IgD-negative memory B cell (primary cell): ENCODE results near the gene SRPK1. TPM values are rescaled to one million over a fixed set of nuclear protein-coding genes. Genes with fewer than 3 reads are reported as not detected.
"Not testable (repeated sequence)": the region's sequence is repeated elsewhere in the genome, so short reads cannot be mapped to it uniquely, and the experiment has no call there.

Experiments used
- H3K27ac Mint-ChIP-seq, 3 donors: one replicate each; pipeline ENCODE4 v1.8.0; 2020 to 2022; ENCODE audit warnings: mild to moderate bottlenecking in 3 of 3, mixed read lengths in 3 of 3, moderate library complexity in 1 of 3
- H3K27me3 Mint-ChIP-seq: one replicate; pipeline ENCODE4 v1.8.0; 2021; ENCODE audit warnings: mixed read lengths
- H3K36me3 Mint-ChIP-seq: one replicate; pipeline ENCODE4 v1.8.0; 2020; ENCODE audit warnings: mild to moderate bottlenecking, mixed read lengths
- H3K4me1 Mint-ChIP-seq, 3 donors: one replicate each; pipeline ENCODE4 v1.8.0; 2020 to 2022; ENCODE audit warnings: mixed read lengths in 3 of 3, mild to moderate bottlenecking in 1 of 3
- H3K4me3 Mint-ChIP-seq, 4 donors: one replicate each; pipeline ENCODE4 v1.8.0; 2020 to 2022; ENCODE audit warnings: mild to moderate bottlenecking in 4 of 4, mixed read lengths in 4 of 4, moderate library complexity in 3 of 4
- H3K9me3 Mint-ChIP-seq, 3 donors: one replicate each; pipeline ENCODE4 v1.8.0; 2020 to 2021; ENCODE audit warnings: mixed read lengths in 3 of 3, mild to moderate bottlenecking in 1 of 3
- polyA plus RNA-seq: library from polyadenylated mRNA; unstranded; fragments of 300-500 nt; fragmentation: Illumina TruSeq; gene quantifications from one replicate; pipeline ENCODE4 v1.2.3, GENCODE V29; 2021

SRPK1 gene
- polyA plus RNA-seq, 1 donor from 2014 or later = 36.0 TPM

- no peaks in the 10 kb centered on the region for H3K27me3 Mint-ChIP-seq
- H3K4me3 Mint-ChIP-seq = no peak overlapping the region
Measured at GRCh38 chr6:35942355-35942754, 21.5 kb upstream of the SRPK1 start.

DNA sequence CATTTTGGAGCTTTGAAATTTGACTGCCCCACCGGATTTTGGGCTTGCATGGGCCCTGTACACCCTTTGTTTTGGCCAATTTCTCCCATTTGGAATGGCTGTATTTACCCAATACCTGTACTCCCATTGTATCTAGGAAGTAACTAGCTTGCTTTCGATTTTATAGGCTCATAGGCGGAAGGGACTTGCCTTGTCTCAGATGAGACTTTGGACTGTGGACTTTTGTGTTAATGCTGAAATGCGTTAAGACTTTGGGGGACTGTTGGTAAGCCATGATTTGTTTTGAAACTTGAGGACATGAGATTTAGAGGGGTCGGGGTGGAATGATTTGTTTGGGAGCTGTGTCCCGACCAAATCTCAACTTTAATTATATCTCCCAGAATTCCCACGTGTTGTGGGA lies 20.3 kb upstream of the SRPK1 start:
- not testable (repeated sequence) for H3K36me3 Mint-ChIP-seq, H3K27me3 Mint-ChIP-seq, H3K4me1 Mint-ChIP-seq, H3K4me3 Mint-ChIP-seq
- H3K9me3 Mint-ChIP-seq = peaks cover 5 to 23% (median 8%) of the 10 kb centered on the region in 3 donors
- H3K27ac Mint-ChIP-seq = peak overlapping the region in 1 of 3 donors; percentile 71

More at GRCh38 chr6:35942355-35942754, 21.5 kb upstream of the SRPK1 start:
- Mint-ChIP-seq H3K36me3 (peaks cover 4% of the 10 kb centered on the region), H3K27ac (no peak overlapping the region), H3K9me3 (peaks cover 5 to 19% (median 8%) of the 10 kb centered on the region in 3 donors), H3K4me1 (no peaks in the 10 kb centered on the region)

DNA sequence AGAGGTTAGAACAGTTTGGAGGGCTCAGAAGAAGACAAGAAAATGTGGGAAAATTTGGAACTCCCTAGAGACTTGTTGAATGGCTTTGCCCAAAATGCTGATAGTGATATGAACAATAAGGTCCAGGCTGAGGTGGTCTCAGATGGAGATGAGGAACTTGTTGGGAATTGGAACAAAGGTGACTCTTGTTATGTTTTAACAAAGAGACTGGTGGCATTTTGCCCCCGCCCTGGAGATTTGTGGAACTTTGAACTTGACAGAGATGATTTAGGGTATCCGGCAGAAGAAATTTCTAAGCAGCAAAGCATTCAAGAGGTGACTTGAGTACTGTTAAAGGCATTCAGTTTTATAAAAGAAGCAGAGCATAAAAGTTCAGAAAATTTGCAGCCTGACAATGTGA lies 19.1 kb upstream of the SRPK1 start:
- H3K9me3 Mint-ChIP-seq = peaks cover 5 to 23% (median 6%) of the 10 kb centered on the region in 3 donors
- H3K36me3 Mint-ChIP-seq, H3K4me1 Mint-ChIP-seq, H3K4me3 Mint-ChIP-seq, H3K27me3 Mint-ChIP-seq: not testable (repeated sequence)
- H3K27ac Mint-ChIP-seq = peak overlapping the region in 1 of 3 donors; percentile 39

DNA sequence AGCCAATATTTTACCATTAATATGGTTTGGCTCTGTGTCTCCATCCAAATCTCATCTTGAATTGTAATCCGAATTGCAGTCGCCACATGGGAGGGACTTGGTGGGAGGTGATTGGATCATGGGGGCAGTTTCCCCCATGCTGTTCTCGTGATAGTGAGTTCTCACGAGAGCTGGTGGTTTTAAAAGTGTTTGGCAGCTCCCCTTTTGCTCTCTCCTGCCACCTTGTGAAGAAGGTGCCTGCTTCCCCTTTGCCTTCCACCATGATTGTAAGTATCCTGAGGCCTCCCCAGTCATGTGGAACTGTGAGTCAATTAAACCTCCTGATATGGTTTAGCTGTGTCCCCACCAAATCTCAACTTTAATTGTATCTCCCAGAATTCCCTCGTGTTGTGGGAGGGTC lies 18.4 kb upstream of the SRPK1 start:
- H3K27ac Mint-ChIP-seq, H3K36me3 Mint-ChIP-seq, H3K4me3 Mint-ChIP-seq, H3K27me3 Mint-ChIP-seq, H3K4me1 Mint-ChIP-seq: not testable (repeated sequence)
- peaks cover 5 to 23% (median 6%) of the 10 kb centered on the region in 3 donors for H3K9me3 Mint-ChIP-seq

- H3K4me3 Mint-ChIP-seq = no peak overlapping the region
- no peaks in the 10 kb centered on the region for H3K4me1 Mint-ChIP-seq
- H3K27ac Mint-ChIP-seq = no peak overlapping the region
- peaks cover 5 to 17% (median 6%) of the 10 kb centered on the region in 3 donors for H3K9me3 Mint-ChIP-seq
- no peaks in the 10 kb centered on the region for H3K27me3 Mint-ChIP-seq
- H3K36me3 Mint-ChIP-seq = peaks cover 1% of the 10 kb centered on the region
Measured at GRCh38 chr6:35936681-35937359, 15.9 kb upstream of the SRPK1 start.

DNA sequence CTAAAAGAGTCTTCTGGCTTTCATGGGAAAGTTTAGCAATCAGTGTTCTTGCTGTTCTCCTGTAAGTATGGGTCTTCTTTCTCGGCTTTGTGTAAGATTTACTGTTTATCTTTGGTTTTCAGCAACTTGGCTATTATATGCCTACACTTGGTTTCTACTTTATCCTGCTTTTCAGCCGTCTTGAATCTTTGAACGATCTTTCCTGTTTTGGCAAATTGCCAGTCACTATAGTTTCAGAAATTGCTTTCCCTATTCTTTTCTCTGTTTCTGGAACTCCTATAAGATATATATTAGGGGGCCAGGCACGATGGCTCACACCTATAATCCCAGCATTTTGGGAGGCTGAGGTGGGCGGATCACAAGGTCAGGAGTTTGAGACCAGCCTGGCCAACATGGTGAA lies 14.6 kb upstream of the SRPK1 start:
- Mint-ChIP-seq H3K4me3 (no peak overlapping the region), H3K27me3 (no peaks in the 10 kb centered on the region), H3K9me3 (peaks cover 1 to 8% (median 1%) of the 10 kb centered on the region in 3 donors), H3K4me1 (no peaks in the 10 kb centered on the region), H3K36me3 (peaks cover 1% of the 10 kb centered on the region), H3K27ac (no peak overlapping the region)

DNA sequence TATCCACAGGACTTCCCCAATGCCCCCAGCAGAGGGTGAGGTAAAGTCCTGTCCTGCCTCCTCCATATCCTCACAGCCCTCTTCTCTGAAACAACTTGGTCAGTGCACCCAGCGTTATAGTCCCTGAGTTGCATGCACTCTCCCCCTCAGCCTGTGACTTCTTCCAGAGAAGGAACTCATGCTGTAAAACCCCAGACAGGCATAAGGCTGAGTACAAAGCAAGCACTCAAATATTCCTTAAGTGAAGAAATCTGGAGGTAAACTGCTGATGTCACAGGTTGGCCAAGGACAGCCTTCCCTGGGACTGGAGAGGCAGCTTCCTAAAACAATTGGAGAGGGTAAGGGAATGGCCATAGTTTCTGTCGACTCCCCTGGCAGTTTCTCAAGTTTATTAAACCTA lies 12.9 kb upstream of the SRPK1 start:
- H3K27me3 Mint-ChIP-seq = no peaks in the 10 kb centered on the region
- H3K36me3 Mint-ChIP-seq = peaks cover 1% of the 10 kb centered on the region
- H3K9me3 Mint-ChIP-seq = peaks cover 0 to 3% (median 1%) of the 10 kb centered on the region in 3 donors
- H3K4me1 Mint-ChIP-seq = no peaks in the 10 kb centered on the region
- no peak overlapping the region for H3K27ac Mint-ChIP-seq
- peak overlapping the region in 1 of 4 donors; percentile 21 for H3K4me3 Mint-ChIP-seq

GRCh38 chr6:35931873-35932272 lies 11.0 kb upstream of the SRPK1 start:
- H3K4me1 Mint-ChIP-seq, H3K4me3 Mint-ChIP-seq, H3K36me3 Mint-ChIP-seq, H3K9me3 Mint-ChIP-seq, H3K27ac Mint-ChIP-seq, H3K27me3 Mint-ChIP-seq: not testable (repeated sequence)

- H3K27me3 Mint-ChIP-seq = no peaks in the 10 kb centered on the region
Measured at GRCh38 chr6:35931120-35931561, 10.2 kb upstream of the SRPK1 start.

DNA sequence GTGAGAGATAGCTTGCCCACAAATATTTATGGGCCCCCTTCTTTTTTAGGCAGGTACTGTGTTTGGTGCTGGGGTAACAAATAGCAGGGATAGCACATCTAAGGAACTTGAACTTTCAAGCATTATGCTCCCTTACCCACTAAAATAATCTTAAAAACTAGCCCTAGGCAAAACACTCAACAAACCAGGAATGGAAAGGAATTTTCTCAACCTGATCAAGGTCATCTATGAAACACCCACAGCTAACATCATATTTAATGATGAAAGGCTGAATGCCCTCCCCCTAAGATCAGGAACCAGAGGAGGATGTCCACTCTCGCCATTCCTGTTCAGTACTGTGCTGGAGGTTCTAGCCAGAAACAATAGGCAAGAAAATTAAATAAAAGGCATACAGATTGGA lies 8.7 kb upstream of the SRPK1 start:
- Mint-ChIP-seq H3K4me1 (no peaks in the 10 kb centered on the region), H3K36me3 (peaks cover 1% of the 10 kb centered on the region), H3K27me3 (no peaks in the 10 kb centered on the region), H3K4me3 (no peak overlapping the region), H3K27ac (no peak overlapping the region), H3K9me3 (no peaks in the 10 kb centered on the region)

More at GRCh38 chr6:35931120-35931561, 10.2 kb upstream of the SRPK1 start:
- Mint-ChIP-seq H3K9me3 (no peaks in the 10 kb centered on the region), H3K36me3 (peaks cover 1% of the 10 kb centered on the region), H3K4me3 (no peak overlapping the region), H3K4me1 (no peaks in the 10 kb centered on the region), H3K27ac (no peak overlapping the region)

- H3K4me3 Mint-ChIP-seq = peak overlapping the region in 1 of 4 donors; percentile 35
Measured at GRCh38 chr6:35926509-35927215, 5.8 kb upstream of the SRPK1 start.

GRCh38 chr6:35925961-35926360 lies 5.1 kb upstream of the SRPK1 start:
- H3K9me3 Mint-ChIP-seq = no peaks in the 10 kb centered on the region
- peaks cover 0 to 8% (median 2%) of the 10 kb centered on the region in 3 donors for H3K4me1 Mint-ChIP-seq
- H3K27ac Mint-ChIP-seq = no peak overlapping the region
- peaks cover 1% of the 10 kb centered on the region for H3K36me3 Mint-ChIP-seq
- no peaks in the 10 kb centered on the region for H3K27me3 Mint-ChIP-seq
- peak overlapping the region in 1 of 4 donors; percentile 35 for H3K4me3 Mint-ChIP-seq

More at GRCh38 chr6:35926509-35927215, 5.8 kb upstream of the SRPK1 start:
- H3K4me1 Mint-ChIP-seq = peaks cover 0 to 4% (median 0%) of the 10 kb centered on the region in 3 donors
- H3K27me3 Mint-ChIP-seq = no peaks in the 10 kb centered on the region
- no peaks in the 10 kb centered on the region for H3K9me3 Mint-ChIP-seq
- H3K36me3 Mint-ChIP-seq = peaks cover 1% of the 10 kb centered on the region
- H3K27ac Mint-ChIP-seq = no peak overlapping the region

- Mint-ChIP-seq H3K4me3 (peak overlapping the region in 1 of 4 donors; percentile 64), H3K27ac (no peak overlapping the region), H3K27me3 (no peaks in the 10 kb centered on the region), H3K4me1 (peaks cover 7 to 13% (median 7%) of the 10 kb centered on the region in 3 donors), H3K9me3 (no peaks in the 10 kb centered on the region), H3K36me3 (peaks cover 1% of the 10 kb centered on the region)
Measured at GRCh38 chr6:35924146-35924545, 3.2 kb upstream of the SRPK1 start.

DNA sequence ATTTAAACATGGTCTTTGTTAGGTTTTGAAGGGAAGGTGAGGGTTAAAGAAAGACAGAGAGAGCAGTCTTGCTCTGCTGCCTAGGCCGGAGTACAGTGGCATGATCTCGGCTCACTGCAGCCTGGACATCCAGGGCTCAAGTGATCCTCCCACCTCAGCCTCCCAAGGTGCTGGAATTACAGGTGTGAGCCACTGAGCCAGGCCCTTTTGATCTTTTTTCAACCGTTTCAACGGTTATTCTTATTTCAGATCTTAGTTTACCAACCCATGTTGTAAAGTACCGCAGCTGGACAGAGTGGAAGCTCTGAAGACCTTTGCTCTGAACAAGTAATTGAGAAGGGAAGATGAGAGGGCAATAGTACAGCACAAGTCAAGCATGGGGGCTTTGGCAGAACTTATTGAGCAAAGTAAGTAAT lies 1.2 kb upstream of the SRPK1 start:
- H3K4me3 Mint-ChIP-seq = peak overlapping the region in 3 of 4 donors; percentile 86 to 95 (median 90)
- H3K27ac Mint-ChIP-seq = no peak overlapping the region
- no peaks in the 10 kb centered on the region for H3K9me3 Mint-ChIP-seq
- H3K36me3 Mint-ChIP-seq = peaks cover 3% of the 10 kb centered on the region
- no peaks in the 10 kb centered on the region for H3K27me3 Mint-ChIP-seq
- peaks cover 18 to 30% (median 21%) of the 10 kb centered on the region in 3 donors for H3K4me1 Mint-ChIP-seq

DNA sequence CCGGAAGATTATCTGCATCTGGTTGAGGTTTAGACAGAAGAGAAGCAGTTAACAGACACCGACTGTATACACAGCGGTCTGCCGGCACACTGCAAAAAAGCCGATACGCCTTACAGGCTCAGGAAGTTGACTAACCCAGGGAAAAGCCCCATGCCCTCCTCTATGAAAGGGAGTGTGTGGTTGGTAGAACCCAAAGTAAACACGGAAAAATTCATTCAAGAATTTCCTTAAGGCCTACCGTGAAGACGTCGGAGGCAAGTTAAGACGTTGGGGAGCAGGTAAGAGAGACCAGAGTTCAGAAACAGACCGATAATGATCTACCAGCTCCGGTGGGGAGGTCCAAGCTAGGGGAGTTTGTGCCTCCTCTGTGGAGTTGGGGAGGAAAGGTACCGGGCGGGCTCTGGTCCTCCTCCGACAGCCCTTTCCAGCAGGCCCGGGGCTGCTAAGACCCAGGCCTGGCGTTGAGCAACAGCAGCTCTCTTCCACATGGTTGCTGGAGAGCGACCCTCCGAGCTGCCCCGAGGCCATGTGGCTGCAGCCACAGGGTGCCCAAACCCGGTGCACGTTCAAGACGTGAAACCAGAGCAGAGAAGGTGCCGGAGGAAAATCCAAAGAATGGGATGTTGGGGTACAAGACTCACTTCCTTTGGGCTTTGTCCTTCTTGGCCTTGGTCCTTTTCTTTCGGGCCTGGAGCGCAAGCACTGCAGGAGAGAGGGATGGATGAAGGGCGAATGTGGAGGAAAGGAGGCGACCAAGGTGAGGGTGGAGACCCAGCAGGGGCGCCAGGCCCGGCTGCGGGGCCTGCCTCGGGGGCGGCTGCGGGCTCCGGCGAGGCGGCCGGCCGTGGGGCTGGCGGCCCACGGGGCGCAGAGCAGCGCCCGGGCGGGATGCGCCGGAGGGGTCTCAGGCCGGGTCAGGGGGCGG lies 809 bp downstream of the SRPK1 start:
- Mint-ChIP-seq H3K9me3 (no peaks in the 10 kb centered on the region), H3K36me3 (peaks cover 6% of the 10 kb centered on the region), H3K27ac (peak overlapping the region; percentile 55 to 96 (median 93)), H3K27me3 (no peaks in the 10 kb centered on the region), H3K4me1 (peaks cover 18 to 33% (median 23%) of the 10 kb centered on the region in 3 donors), H3K4me3 (peak overlapping the region; percentile 89 to 97 (median 96))
